Sigmoid colon (tissue), 7 donors: ENCODE data around the gene STON2. TPM values are rescaled to one million over a fixed set of nuclear protein-coding genes. Genes with fewer than 3 reads are reported as not detected.

Experiments used
- DNase-seq: peaks from one replicate; pipeline ENCODE4 v3.0.0-alpha.2; 2019
- H3K27ac ChIP-seq, 4 donors: fragments of 200-600 bp; sonication (generic); one replicate each; pipeline ENCODE4 v1.5.1; 2016 to 2019; ENCODE audit warnings: mild to moderate bottlenecking in 1 of 4
- H3K27me3 ChIP-seq, 3 donors: fragments of 200-600 bp; sonication (generic); one replicate each; pipeline ENCODE4 v1.5.1; 2019; ENCODE audit warnings: mild to moderate bottlenecking in 1 of 3
- H3K36me3 ChIP-seq, 4 donors: fragments of 200-600 bp; sonication (generic); one replicate each; pipeline ENCODE4 v1.5.1; 2016 to 2019
- H3K4me1 ChIP-seq, 4 donors: fragments of 200-600 bp; sonication (generic); one replicate each; pipeline ENCODE4 v1.5.1; 2017 to 2019
- H3K4me3 ChIP-seq, 4 donors: fragments of 200-600 bp; sonication (generic); one replicate each; pipeline ENCODE4 v1.5.1; 2017 to 2019; ENCODE audit warnings: mild to moderate bottlenecking in 2 of 4, moderate library complexity in 1 of 4
- H3K9me3 ChIP-seq, 4 donors: fragments of 200-600 bp in 3 of 4; sonication (generic) in 3 of 4; one replicate each; pipeline versions ENCODE4 v1.5.1 to v1.6.1; 2013 to 2019
- EP300 ChIP-seq, 4 donors: sonication (generic); formaldehyde crosslinking; IDR thresholded peaks; one replicate each; pipeline ENCODE4 v1.6.1; 2017; ENCODE audit warnings: antibody characterized with exemption in 4 of 4
- POLR2A ChIP-seq, 2 donors: fragments of 450-650 bp; IDR thresholded peaks; one replicate each; pipeline ENCODE4 v1.6.1; 2016; ENCODE audit warnings: antibody characterized with exemption in 2 of 2, mild to moderate bottlenecking in 2 of 2, moderate library complexity in 2 of 2
- POLR2AphosphoS5 ChIP-seq, 4 donors: sonication (generic); formaldehyde crosslinking; IDR thresholded peaks; one replicate each; pipeline ENCODE4 v1.6.1; 2017; ENCODE audit warnings: antibody characterized with exemption in 4 of 4
- WGBS, 2 donors: extraction: QIAGEN DNeasy Blood & Tissue Kit; methylation state at CpG; one replicate each; pipeline ENCODE4 v1.1.7; 2013; 5-methylcytosine and 5-hydroxymethylcytosine counted together
- intact Hi-C: fragments of 100-400 bp; cut with DNase I; formaldehyde crosslinking; loops from one replicate; pipeline ENCODE4 v1.15.1; 2023
- polyA plus RNA-seq, 3 donors: library from polyadenylated mRNA; stranded (reverse); fragments of 200-250 nt; gene quantifications; one replicate each; pipeline ENCODE4 v1.2.3, GENCODE V29; 2013
- total RNA-seq, 4 donors: library from RNA; depleted of rRNA; stranded (reverse); fragments of >200 nt; gene quantifications; one replicate each; pipeline ENCODE4 v1.1.0, GENCODE V29; 2016
- TF ChIP-seq, protein P1 (sequence below), 4 experiments: fragments of 450-650 bp in 3 of 4; fragments of 200-600 bp in 1 of 4; IDR thresholded peaks; one replicate each; pipeline ENCODE4 v1.5.1; 2016 to 2019; ENCODE audit warnings: antibody characterized with exemption in 4 of 4, mild to moderate bottlenecking in 3 of 4, moderate library complexity in 2 of 4
- donor health status: healthy with polysubstance abuse.
- donor health status: Bipolar disorder and iron deficiency.
- donor health status: healthy.

The STON2 gene
- total and polyA plus RNA-seq, 7 donors, result 2.9 to 15.6 (median 12.2) TPM

DNA sequence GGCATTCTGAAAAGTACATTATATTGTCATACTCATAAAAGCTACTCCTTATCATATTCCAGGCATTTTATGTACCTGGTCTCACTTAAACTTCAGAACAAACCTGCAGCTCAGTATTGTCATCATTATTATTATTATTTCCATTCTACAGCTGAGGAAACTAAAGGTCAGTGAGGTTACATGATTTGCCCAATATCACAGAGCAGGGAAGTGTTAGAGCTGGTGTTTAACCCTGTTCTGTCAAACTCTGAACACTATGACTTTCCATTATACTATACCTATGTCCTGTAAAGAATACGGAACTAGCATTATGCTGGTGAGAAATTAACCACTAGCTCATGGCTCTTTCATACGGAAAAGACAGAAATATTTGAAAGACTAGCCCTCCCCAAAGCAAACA is 56.4 kb downstream of the STON2 start:
- DNase-seq, result no peak
- Histone ChIP-seq H3K4me3 (no peak overlapping the region), H3K36me3 (no peaks in the 10 kb centered on the region), H3K27me3 (no peaks in the 10 kb centered on the region), H3K27ac (no peak overlapping the region), H3K9me3 (no peaks in the 10 kb centered on the region), H3K4me1 (no peaks in the 10 kb centered on the region)
- TF ChIP-seq POLR2AphosphoS5 (IDR thresholded peaks at IDR 0.05) (no peak), EP300 (IDR thresholded peaks at IDR 0.05) (no peak)
- TF ChIP-seq, protein P1, sequence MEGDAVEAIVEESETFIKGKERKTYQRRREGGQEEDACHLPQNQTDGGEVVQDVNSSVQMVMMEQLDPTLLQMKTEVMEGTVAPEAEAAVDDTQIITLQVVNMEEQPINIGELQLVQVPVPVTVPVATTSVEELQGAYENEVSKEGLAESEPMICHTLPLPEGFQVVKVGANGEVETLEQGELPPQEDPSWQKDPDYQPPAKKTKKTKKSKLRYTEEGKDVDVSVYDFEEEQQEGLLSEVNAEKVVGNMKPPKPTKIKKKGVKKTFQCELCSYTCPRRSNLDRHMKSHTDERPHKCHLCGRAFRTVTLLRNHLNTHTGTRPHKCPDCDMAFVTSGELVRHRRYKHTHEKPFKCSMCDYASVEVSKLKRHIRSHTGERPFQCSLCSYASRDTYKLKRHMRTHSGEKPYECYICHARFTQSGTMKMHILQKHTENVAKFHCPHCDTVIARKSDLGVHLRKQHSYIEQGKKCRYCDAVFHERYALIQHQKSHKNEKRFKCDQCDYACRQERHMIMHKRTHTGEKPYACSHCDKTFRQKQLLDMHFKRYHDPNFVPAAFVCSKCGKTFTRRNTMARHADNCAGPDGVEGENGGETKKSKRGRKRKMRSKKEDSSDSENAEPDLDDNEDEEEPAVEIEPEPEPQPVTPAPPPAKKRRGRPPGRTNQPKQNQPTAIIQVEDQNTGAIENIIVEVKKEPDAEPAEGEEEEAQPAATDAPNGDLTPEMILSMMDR (IDR thresholded peaks at IDR 0.05), result no peak
- intact Hi-C loops, result no loop called here
- WGBS, 2 donors, result 88 to 93% methylated on average over 2 of the region's 2 CpGs

DNA sequence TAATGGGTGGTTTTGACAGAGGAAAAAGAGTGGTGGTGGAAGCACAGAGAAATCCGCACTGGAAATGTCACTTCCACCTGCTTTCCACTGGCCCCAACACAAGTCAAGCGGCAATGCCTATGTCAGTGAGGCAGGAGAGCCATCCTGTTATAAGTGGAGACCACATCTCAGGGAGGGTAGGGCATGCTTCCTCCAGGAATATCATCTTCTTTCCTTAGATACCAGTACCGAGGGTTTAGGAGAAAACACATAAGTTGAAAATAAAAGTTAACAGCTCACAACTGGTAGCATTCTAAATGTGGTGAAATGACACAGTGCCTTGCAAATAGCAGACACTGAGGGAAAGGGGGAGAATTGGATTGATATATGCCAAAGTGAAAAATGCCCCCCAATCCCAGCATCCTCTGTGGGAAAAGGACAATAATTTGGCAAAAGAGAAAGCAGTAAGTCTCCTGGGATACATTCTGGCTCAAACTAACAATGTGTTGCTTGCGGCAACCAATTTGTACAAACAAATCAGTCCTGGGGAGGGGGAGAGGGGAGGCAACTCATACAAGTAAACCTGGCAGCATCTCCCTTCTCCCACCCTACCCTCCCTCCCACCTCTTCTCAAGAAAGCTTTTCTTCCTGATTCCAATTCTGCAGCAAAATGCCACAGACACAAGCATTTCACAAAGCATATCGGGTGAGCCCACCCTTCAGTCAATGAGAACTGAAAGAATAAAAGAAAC is 57.1 kb downstream of the STON2 start:
- Histone ChIP-seq H3K4me1 (no peaks in the 10 kb centered on the region), H3K27me3 (no peaks in the 10 kb centered on the region), H3K27ac (no peak overlapping the region), H3K4me3 (no peak overlapping the region), H3K9me3 (no peaks in the 10 kb centered on the region), H3K36me3 (no peaks in the 10 kb centered on the region)
- 86 to 90% methylated on average over 5 of the region's 5 CpGs for WGBS, 2 donors
- intact Hi-C loops, result no loop called here
- DNase-seq, result no peak
- TF ChIP-seq POLR2AphosphoS5 (IDR thresholded peaks at IDR 0.05) (no peak), EP300 (IDR thresholded peaks at IDR 0.05) (no peak), POLR2A (IDR thresholded peaks at IDR 0.05) (no peak)
- TF ChIP-seq, protein P1 (IDR thresholded peaks at IDR 0.05), result no peak

DNA sequence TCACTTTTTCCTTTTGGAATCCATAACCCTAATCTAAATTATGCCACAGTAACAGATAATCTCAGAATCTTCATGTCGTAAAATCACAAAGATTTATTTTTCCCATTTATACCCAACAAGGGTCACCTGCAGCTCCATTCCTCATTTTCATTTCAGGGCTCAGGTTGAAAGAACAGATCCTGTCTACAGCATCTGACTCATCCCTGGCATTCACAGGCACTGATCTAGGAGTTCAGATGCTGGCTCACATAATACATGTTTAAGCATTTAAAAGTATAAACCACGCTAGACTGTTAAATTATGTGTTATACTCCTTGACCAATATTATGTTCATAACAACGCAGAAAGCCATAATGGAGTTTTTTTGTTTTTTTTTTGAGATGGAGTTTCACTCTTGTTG is 58.3 kb downstream of the STON2 start:
- Histone ChIP-seq H3K36me3 (no peaks in the 10 kb centered on the region), H3K27ac (no peak overlapping the region), H3K4me1 (no peaks in the 10 kb centered on the region), H3K9me3 (no peaks in the 10 kb centered on the region), H3K27me3 (no peaks in the 10 kb centered on the region), H3K4me3 (no peak overlapping the region)
- intact Hi-C loops, result no loop called here
- TF ChIP-seq, protein P1 (IDR thresholded peaks at IDR 0.05), result no peak
- TF ChIP-seq POLR2A (IDR thresholded peaks at IDR 0.05) (no peak), POLR2AphosphoS5 (IDR thresholded peaks at IDR 0.05) (no peak), EP300 (IDR thresholded peaks at IDR 0.05) (no peak)
- WGBS, 2 donors, result 96 to 98% methylated on average over 3 of the region's 3 CpGs
- DNase-seq, result no peak

DNA sequence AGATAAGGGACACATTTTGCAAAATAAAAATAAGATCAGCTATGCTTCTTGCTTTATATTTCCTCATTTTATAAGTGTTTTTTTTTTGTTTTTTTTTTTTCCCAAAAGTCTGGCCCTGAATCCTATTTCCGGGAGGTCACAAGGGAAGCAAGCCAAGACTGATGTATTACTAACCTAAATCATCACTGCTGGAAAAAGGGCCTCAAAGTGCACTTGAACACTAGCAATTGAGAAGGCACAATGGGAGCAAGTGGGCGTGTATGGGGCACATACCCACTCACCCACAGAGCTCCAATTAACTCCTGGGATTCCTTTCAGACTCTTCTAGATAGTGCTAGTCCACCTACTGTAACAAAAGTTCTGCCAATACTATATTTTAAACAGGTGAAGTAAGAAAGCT is 58.8 kb downstream of the STON2 start:
- 81 to 82% methylated on average over 2 of the region's 2 CpGs for WGBS, 2 donors
- Histone ChIP-seq H3K36me3 (no peaks in the 10 kb centered on the region), H3K27me3 (no peaks in the 10 kb centered on the region)

More for the DNA sequence above, 58.8 kb downstream of the STON2 start:
- TF ChIP-seq POLR2AphosphoS5 (IDR thresholded peaks at IDR 0.05) (no peak), POLR2A (IDR thresholded peaks at IDR 0.05) (no peak), EP300 (IDR thresholded peaks at IDR 0.05) (no peak)
- TF ChIP-seq, protein P1 (IDR thresholded peaks at IDR 0.05), result no peak
- H3K4me1 ChIP-seq, result no peaks in the 10 kb centered on the region
- no peak for DNase-seq
- no peaks in the 10 kb centered on the region for H3K9me3 ChIP-seq
- H3K27ac ChIP-seq, result no peak overlapping the region
- intact Hi-C loops, result no loop called here
- H3K4me3 ChIP-seq, result no peak overlapping the region
